ENCODE measurements around the gene NCOA1. TPM values are rescaled to one million over a fixed set of nuclear protein-coding genes. Genes with fewer than 3 reads are reported as not detected.

NCOA1 gene
- total and polyA plus RNA-seq, 4 donors, result 6.5 to 26.6 (median 16.3) TPM

- no peaks in the 10 kb centered on the region for H3K9me3 ChIP-seq (ENCODE audit: control insufficient read depth in 4 of 4, low read length in 3 of 4)
Measured at GRCh38 chr2:24754985-24755705, 264.1 kb downstream of the NCOA1 start.

GRCh38 chr2:24756789-24757188, 265.7 kb downstream of the NCOA1 start:
- Histone ChIP-seq H3K9me3 (ENCODE audit: control insufficient read depth in 4 of 4, low read length in 3 of 4) (no peaks in the 10 kb centered on the region), H3K9ac (ENCODE audit: low read depth in 1 of 2, low read length in 2 of 2) (no peak overlapping the region), H3K27me3 (ENCODE audit: control insufficient read depth in 4 of 4, insufficient read depth in 4 of 4, low read length in 3 of 4) (no peaks in the 10 kb centered on the region), H3K27ac (ENCODE audit: low read depth in 1 of 2, low read length in 2 of 2) (no peak overlapping the region), H3K4me1 (ENCODE audit: control insufficient read depth in 4 of 4, insufficient read depth in 4 of 4, low read length in 3 of 4) (no peaks in the 10 kb centered on the region), H3K4me3 (ENCODE audit: low read depth in 1 of 3, low read length in 3 of 3) (no peak overlapping the region), H3K36me3 (ENCODE audit: control insufficient read depth in 4 of 4, insufficient read depth in 3 of 4, low read depth in 1 of 4, low read length in 3 of 4) (peaks cover 6 to 53% (median 39%) of the 10 kb centered on the region in 4 donors)
- WGBS, result 100% methylated on average over 1 of the region's 1 CpG
- DNase-seq (ENCODE audit: low spot score), result no peak
- TF ChIP-seq FOXA2 (IDR thresholded peaks at IDR 0.05) (no peak), YY1 (IDR thresholded peaks at IDR 0.05) (no peak), RAD21 (IDR thresholded peaks at IDR 0.05) (no peak), RXRA (IDR thresholded peaks at IDR 0.05) (no peak), REST (IDR thresholded peaks at IDR 0.05) (no peak), JUND (IDR thresholded peaks at IDR 0.05) (no peak), MAX (IDR thresholded peaks at IDR 0.05) (no peak), EGR1 (IDR thresholded peaks at IDR 0.05; ENCODE audit: low read depth in 2 of 2) (no peak), ATF3 (IDR thresholded peaks at IDR 0.05) (no peak), CTCF (IDR thresholded peaks at IDR 0.05; ENCODE audit: low read depth, low read length, missing input control) (no peak), SP1 (IDR thresholded peaks at IDR 0.05) (no peak), GABPA (IDR thresholded peaks at IDR 0.05 in 1 of 2, conservative IDR thresholded peaks at IDR 0.05 in 1 of 2) (no peak), TAF1 (conservative IDR thresholded peaks at IDR 0.05) (no peak), FOXA1 (IDR thresholded peaks at IDR 0.05) (no peak), ZBTB33 (IDR thresholded peaks at IDR 0.05) (no peak), NR2F2 (IDR thresholded peaks at IDR 0.05) (no peak), HNF4A (conservative IDR thresholded peaks at IDR 0.05) (no peak)

More at GRCh38 chr2:24754985-24755705, 264.1 kb downstream of the NCOA1 start:
- 91% methylated on average over 3 of the region's 3 CpGs for WGBS
- no peak overlapping the region for H3K4me3 ChIP-seq (ENCODE audit: low read depth in 1 of 3, low read length in 3 of 3)
- H3K4me1 ChIP-seq (ENCODE audit: control insufficient read depth in 4 of 4, insufficient read depth in 4 of 4, low read length in 3 of 4), result no peaks in the 10 kb centered on the region
- H3K27me3 ChIP-seq (ENCODE audit: control insufficient read depth in 4 of 4, insufficient read depth in 4 of 4, low read length in 3 of 4), result no peaks in the 10 kb centered on the region
- TF ChIP-seq ZBTB33 (IDR thresholded peaks at IDR 0.05), result no peak
- no peak for TF ChIP-seq RAD21 (IDR thresholded peaks at IDR 0.05)
- no peak for TF ChIP-seq TAF1 (conservative IDR thresholded peaks at IDR 0.05)
- no peak for TF ChIP-seq YY1 (IDR thresholded peaks at IDR 0.05)
- no peak for TF ChIP-seq FOXA1 (IDR thresholded peaks at IDR 0.05)
- TF ChIP-seq GABPA (IDR thresholded peaks at IDR 0.05 in 1 of 2, conservative IDR thresholded peaks at IDR 0.05 in 1 of 2), result no peak
- no peak for TF ChIP-seq ATF3 (IDR thresholded peaks at IDR 0.05)
- TF ChIP-seq HNF4G (IDR thresholded peaks at IDR 0.05), result no peak
- TF ChIP-seq NR2F2 (IDR thresholded peaks at IDR 0.05), result no peak
- H3K36me3 ChIP-seq (ENCODE audit: control insufficient read depth in 4 of 4, insufficient read depth in 3 of 4, low read depth in 1 of 4, low read length in 3 of 4), result peaks cover 6 to 49% (median 41%) of the 10 kb centered on the region in 4 donors
- H3K27ac ChIP-seq (ENCODE audit: low read depth in 1 of 2, low read length in 2 of 2), result no peak overlapping the region
- DNase-seq (ENCODE audit: low spot score), result no peak
- no peak overlapping the region for H3K9ac ChIP-seq (ENCODE audit: low read depth in 1 of 2, low read length in 2 of 2)

All from liver (tissue), 9 donors.